ENCODE data around the gene ABCC11.

DNA sequence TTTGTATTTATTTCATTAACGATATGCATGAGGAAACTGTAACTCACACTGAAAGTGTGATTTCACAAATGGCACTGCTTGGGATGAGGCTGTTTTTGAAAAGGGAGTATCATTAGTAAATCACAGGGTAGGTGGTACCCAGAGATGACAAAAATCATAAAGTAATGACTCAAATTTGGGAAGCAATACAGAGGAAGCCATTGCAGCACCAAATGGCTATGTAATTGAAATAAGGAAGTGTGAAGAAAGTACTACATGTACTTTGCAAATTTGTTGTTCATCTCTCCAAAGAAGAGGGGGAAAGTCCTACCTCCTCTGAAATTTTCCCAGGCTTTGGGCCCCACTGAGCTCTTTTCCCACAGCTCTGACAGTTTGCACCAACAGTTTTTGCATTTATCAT lies 79.3 kb downstream of the ABCC11 start:
- TF ChIP-seq, protein P1, sequence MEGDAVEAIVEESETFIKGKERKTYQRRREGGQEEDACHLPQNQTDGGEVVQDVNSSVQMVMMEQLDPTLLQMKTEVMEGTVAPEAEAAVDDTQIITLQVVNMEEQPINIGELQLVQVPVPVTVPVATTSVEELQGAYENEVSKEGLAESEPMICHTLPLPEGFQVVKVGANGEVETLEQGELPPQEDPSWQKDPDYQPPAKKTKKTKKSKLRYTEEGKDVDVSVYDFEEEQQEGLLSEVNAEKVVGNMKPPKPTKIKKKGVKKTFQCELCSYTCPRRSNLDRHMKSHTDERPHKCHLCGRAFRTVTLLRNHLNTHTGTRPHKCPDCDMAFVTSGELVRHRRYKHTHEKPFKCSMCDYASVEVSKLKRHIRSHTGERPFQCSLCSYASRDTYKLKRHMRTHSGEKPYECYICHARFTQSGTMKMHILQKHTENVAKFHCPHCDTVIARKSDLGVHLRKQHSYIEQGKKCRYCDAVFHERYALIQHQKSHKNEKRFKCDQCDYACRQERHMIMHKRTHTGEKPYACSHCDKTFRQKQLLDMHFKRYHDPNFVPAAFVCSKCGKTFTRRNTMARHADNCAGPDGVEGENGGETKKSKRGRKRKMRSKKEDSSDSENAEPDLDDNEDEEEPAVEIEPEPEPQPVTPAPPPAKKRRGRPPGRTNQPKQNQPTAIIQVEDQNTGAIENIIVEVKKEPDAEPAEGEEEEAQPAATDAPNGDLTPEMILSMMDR (IDR thresholded peaks at IDR 0.05), result no peak
- no peak for TF ChIP-seq EP300 (IDR thresholded peaks at IDR 0.05)
- TF ChIP-seq POLR2A (IDR thresholded peaks at IDR 0.05), result no peak
